ENCODE results near the gene DOCK4.

GRCh38 chr7:111694376-111694775 lies 511.8 kb downstream of the DOCK4 start:
- TF ChIP-seq POLR2AphosphoS5 (IDR thresholded peaks at IDR 0.05) (no peak), CTCF (IDR thresholded peaks at IDR 0.05) (no peak), EP300 (IDR thresholded peaks at IDR 0.05; ENCODE audit: low read depth) (no peak)
